ENCODE results near the gene BOD1. TPM values are rescaled to one million over a fixed set of nuclear protein-coding genes. Genes with fewer than 3 reads are reported as not detected.

BOD1 gene
- total RNA-seq, 1 donor from 2014 or later: 40.9 TPM

DNA sequence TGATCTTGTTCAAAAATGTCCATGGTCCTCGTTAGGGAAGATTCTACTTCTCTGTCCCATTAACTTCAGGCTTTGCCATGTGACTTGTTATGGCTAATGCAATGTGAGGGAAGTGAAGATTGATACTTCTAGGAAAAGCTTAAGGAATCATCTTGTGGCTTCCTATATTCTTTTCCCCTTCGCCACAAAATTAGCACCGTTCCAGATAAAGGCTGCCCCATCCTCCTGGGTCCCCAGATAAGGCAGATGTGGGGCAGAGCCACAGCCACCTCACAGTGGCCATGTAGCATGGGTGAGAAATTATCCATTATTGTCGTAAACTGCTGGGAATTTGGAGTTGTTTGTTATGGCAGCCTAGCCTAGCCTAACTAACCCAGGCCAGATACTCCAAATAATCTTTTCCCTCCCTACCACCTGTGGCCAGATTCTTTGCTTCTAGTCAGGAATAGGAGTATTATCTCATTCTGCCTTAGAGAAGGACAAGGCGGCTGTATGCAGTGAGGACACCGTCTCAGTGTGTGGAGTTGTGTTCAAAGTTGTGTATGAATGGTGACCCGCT lies 31.9 kb upstream of the BOD1 start:
- intact Hi-C loops (cut with DNase I): no loop called here
- DNase-seq (no peak), ATAC-seq (no peak)
- peaks cover 5% of the 10 kb centered on the region for H3K9me3 ChIP-seq
- no peaks in the 10 kb centered on the region for H3K4me1 ChIP-seq
- no peak overlapping the region for H3K27ac ChIP-seq
- H3K4me3 ChIP-seq: no peak overlapping the region
- H3K27me3 ChIP-seq: no peaks in the 10 kb centered on the region
- H3K36me3 ChIP-seq: no peaks in the 10 kb centered on the region
- TF ChIP-seq CTCF (IDR thresholded peaks at IDR 0.05): no peak

DNA sequence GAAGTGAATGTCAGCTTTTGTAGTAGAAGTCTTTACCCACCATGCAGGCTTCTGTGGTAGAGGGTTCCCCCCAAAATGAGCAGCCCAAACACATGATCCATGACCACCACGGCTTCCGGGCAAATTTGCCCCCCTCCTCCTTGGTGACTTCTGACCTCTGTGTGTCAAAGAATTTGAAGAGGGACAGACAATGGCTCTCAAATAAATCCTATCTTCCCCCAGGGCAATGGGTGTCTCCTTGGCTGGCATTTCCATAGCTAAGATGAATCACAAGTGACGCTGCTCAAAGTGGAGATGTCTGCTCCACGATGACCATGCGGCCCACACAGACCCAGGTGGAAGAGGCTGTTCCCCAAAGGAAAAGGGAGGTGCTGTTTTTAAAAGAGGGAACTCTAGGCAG lies 30.2 kb upstream of the BOD1 start:
- H3K4me3 ChIP-seq: no peak overlapping the region
- intact Hi-C loops (cut with DNase I): no loop called here
- no peaks in the 10 kb centered on the region for H3K27me3 ChIP-seq
- no peak for TF ChIP-seq CTCF (IDR thresholded peaks at IDR 0.05)
- no peak overlapping the region for H3K27ac ChIP-seq
- H3K4me1 ChIP-seq: no peaks in the 10 kb centered on the region
- DNase-seq: no peak
- no peaks in the 10 kb centered on the region for H3K9me3 ChIP-seq
- ATAC-seq: no peak
- no peaks in the 10 kb centered on the region for H3K36me3 ChIP-seq

- H3K4me1 ChIP-seq: no peaks in the 10 kb centered on the region
- no peaks in the 10 kb centered on the region for H3K36me3 ChIP-seq
- ATAC-seq (peak; percentile 62), DNase-seq (no peak)
- intact Hi-C loops (cut with DNase I): no loop called here
- TF ChIP-seq CTCF (IDR thresholded peaks at IDR 0.05): no peak
- H3K27me3 ChIP-seq: no peaks in the 10 kb centered on the region
- H3K4me3 ChIP-seq: no peak overlapping the region
- no peak overlapping the region for H3K27ac ChIP-seq
- no peaks in the 10 kb centered on the region for H3K9me3 ChIP-seq
Measured at GRCh38 chr5:173645890-173646574, 29.6 kb upstream of the BOD1 start.

DNA sequence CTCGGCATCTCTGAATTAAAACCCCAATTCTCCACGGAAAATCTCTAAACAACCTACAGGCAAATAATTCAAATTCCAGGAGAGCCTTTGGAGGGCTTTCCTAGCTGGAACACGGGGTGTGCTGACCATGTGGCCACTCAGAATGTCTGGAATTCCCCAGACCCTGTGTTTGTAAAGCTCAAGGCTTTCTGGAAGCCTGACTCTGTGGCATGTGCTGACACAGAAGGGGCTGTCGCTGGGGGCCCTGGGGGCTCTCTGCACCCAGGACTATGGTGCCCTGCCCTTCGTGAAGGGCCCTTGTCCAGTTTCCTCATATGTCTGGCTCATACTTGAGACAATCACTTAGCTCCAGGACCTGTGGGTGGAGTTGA lies 29.0 kb upstream of the BOD1 start:
- no peak for TF ChIP-seq CTCF (IDR thresholded peaks at IDR 0.05)
- peak; percentile 71 for DNase-seq
- ATAC-seq: peak; percentile 79
- H3K27ac ChIP-seq: no peak overlapping the region
- H3K27me3 ChIP-seq: no peaks in the 10 kb centered on the region
- H3K36me3 ChIP-seq: no peaks in the 10 kb centered on the region
- no peak overlapping the region for H3K4me3 ChIP-seq
- intact Hi-C loops (cut with DNase I): no loop called here
- no peaks in the 10 kb centered on the region for H3K4me1 ChIP-seq
- no peaks in the 10 kb centered on the region for H3K9me3 ChIP-seq

- DNase-seq (no peak), ATAC-seq (no peak)
- TF ChIP-seq CTCF (IDR thresholded peaks at IDR 0.05): no peak
- no peaks in the 10 kb centered on the region for H3K27me3 ChIP-seq
- no peaks in the 10 kb centered on the region for H3K9me3 ChIP-seq
- H3K4me1 ChIP-seq: no peaks in the 10 kb centered on the region
- H3K27ac ChIP-seq: no peak overlapping the region
- H3K36me3 ChIP-seq: no peaks in the 10 kb centered on the region
- H3K4me3 ChIP-seq: no peak overlapping the region
- intact Hi-C loops (cut with DNase I): no loop called here
Measured at GRCh38 chr5:173644673-173645436, 28.4 kb upstream of the BOD1 start.
